LHCN-M2 (cell line): ENCODE measurements around the gene GSDME. TPM values are rescaled to one million over a fixed set of nuclear protein-coding genes. Genes with fewer than 3 reads are reported as not detected.
A peak's percentile ranks its signal among the peaks of the same experiment; 100 is the strongest.
"Not testable (repeated sequence)": the region's sequence is repeated elsewhere in the genome, so short reads cannot be mapped to it uniquely, and the experiment has no call there.

Experiments used
- DNase-seq: peaks from one replicate; pipeline ENCODE4 v3.0.0-alpha.2; 2012; ENCODE audit warnings: low read depth
- total RNA-seq: library from RNA; depleted of rRNA; stranded (reverse); fragments of >200 nt; gene quantifications from 2 replicates; pipeline ENCODE4 v1.2.3, GENCODE V29; 2014

GSDME gene
- total RNA-seq, 1 experiment from 2014 or later, result 51.6 TPM

GRCh38 chr7:24742506-24743162 is 14.6 kb downstream of the GSDME start:
- DNase-seq, result no peak

- DNase-seq, result peak; percentile 99
Observed at GRCh38 chr7:24741679-24742505, 15.4 kb downstream of the GSDME start.

- DNase-seq, result no peak
Observed at GRCh38 chr7:24740871-24741270, 16.4 kb downstream of the GSDME start.

GRCh38 chr7:24739306-24739705 is 18.0 kb downstream of the GSDME start:
- DNase-seq, result no peak

GRCh38 chr7:24738577-24738976 is 18.7 kb downstream of the GSDME start:
- DNase-seq, result no peak

GRCh38 chr7:24737281-24737680 is 20.0 kb downstream of the GSDME start:
- no peak for DNase-seq

- not testable (repeated sequence) for DNase-seq
Observed at GRCh38 chr7:24735594-24735993, 21.7 kb downstream of the GSDME start.

GRCh38 chr7:24734306-24734705 is 23.0 kb downstream of the GSDME start:
- DNase-seq, result no peak

- no peak for DNase-seq
Observed at GRCh38 chr7:24733414-24734060, 23.7 kb downstream of the GSDME start.

- DNase-seq, result peak; percentile 82
Observed at GRCh38 chr7:24732646-24733413, 24.4 kb downstream of the GSDME start.

- no peak for DNase-seq
Observed at GRCh38 chr7:24731313-24731712, 26.0 kb downstream of the GSDME start.

- DNase-seq, result no peak
Observed at GRCh38 chr7:24730018-24730369, 27.3 kb downstream of the GSDME start.

GRCh38 chr7:24729365-24730017 is 27.8 kb downstream of the GSDME start:
- DNase-seq, result no peak

- DNase-seq, result no peak
Observed at GRCh38 chr7:24728503-24729364, 28.5 kb downstream of the GSDME start.

GRCh38 chr7:24728121-24728500 is 29.2 kb downstream of the GSDME start:
- DNase-seq, result no peak

GRCh38 chr7:24727154-24728120 is 29.8 kb downstream of the GSDME start:
- DNase-seq, result no peak

GRCh38 chr7:24725554-24726241 is 31.6 kb downstream of the GSDME start:
- no peak for DNase-seq

GRCh38 chr7:24724451-24725190 is 32.6 kb downstream of the GSDME start:
- DNase-seq, result no peak
